IMR-90 (cell line): Measurements from ENCODE around the gene TNFSF12. TPM values are rescaled to one million over a fixed set of nuclear protein-coding genes. Genes with fewer than 3 reads are reported as not detected.

Source experiments
- ATAC-seq: fragments of 200-7000 bp; cut with Tn5 transposase; 2 replicates; pipeline ENCODE4 v1.9.1; 2020; ENCODE audit warnings: low read depth, mild to moderate bottlenecking, moderate library complexity
- BruUV-seq: library from RNA; stranded (reverse); fragments of 400-500 nt; replicated peaks from 2 replicates; lab custom pipeline; 2021; lab: Mats Ljungman, UMichigan
- CTCF ChIA-PET: fragments of 300-600 bp; formaldehyde crosslinking; extraction: SDS; loops from one replicate; lab custom pipeline; 2021; ENCODE audit warnings: antibody characterized with exemption; lab: Yijun Ruan, JAX
- POLR2A ChIA-PET: fragments of 300-600 bp; sonication (Branson Sonifier 250); formaldehyde crosslinking; loops from one replicate; lab custom pipeline; 2022; ENCODE audit warnings: antibody characterized with exemption; ENCODE audit not compliant: unreplicated experiment; lab: Charles Lee
- DNase-seq: peaks from one replicate; pipeline ENCODE4 v3.0.0; 2013
- H2AFZ ChIP-seq: replicated peaks from 2 replicates; pipeline ENCODE3; 2013; ENCODE audit warnings: low read length, mild to moderate bottlenecking; ENCODE audit not compliant: poor library complexity
- H2AK5ac ChIP-seq: 2 replicates; pipeline ENCODE4 v1.6.1; 2013; ENCODE audit warnings: low read depth, low read length, inconsistent platforms
- H2AK9ac ChIP-seq: replicated peaks from 2 replicates; pipeline ENCODE3; 2013; ENCODE audit warnings: mild to moderate bottlenecking, low read depth, low read length, moderate library complexity; ENCODE audit not compliant: poor library complexity
- H2BK120ac ChIP-seq: 2 replicates; pipeline ENCODE4 v1.6.1; 2013; ENCODE audit warnings: low read depth, low read length, inconsistent platforms
- H2BK15ac ChIP-seq: 3 replicates; pipeline ENCODE4 v1.6.1; 2013; ENCODE audit warnings: low read depth, low read length, inconsistent platforms
- H2BK20ac ChIP-seq: 2 replicates; pipeline ENCODE4 v1.6.1; 2013; ENCODE audit warnings: low read depth, mild to moderate bottlenecking, inconsistent platforms, low read length, moderate library complexity
- H2BK5ac ChIP-seq: 2 replicates; pipeline ENCODE4 v1.6.1; 2013; ENCODE audit warnings: mild to moderate bottlenecking, low read depth, low read length, inconsistent platforms; ENCODE audit not compliant: poor library complexity, severe bottlenecking
- H3K14ac ChIP-seq: replicated peaks from 2 replicates; pipeline ENCODE4 v1.6.1; 2013; ENCODE audit warnings: low read depth, low read length, inconsistent platforms
- H3K18ac ChIP-seq: 2 replicates; pipeline ENCODE4 v1.6.1; 2013; ENCODE audit warnings: low read depth, low read length, control low read depth
- H3K23ac ChIP-seq: 2 replicates; pipeline ENCODE4 v1.6.1; 2013; ENCODE audit warnings: low read depth, low read length, inconsistent platforms
- H3K27ac ChIP-seq: 2 replicates; pipeline ENCODE4 v1.5.1; 2013; ENCODE audit warnings: mild to moderate bottlenecking, control low read depth, low read length; ENCODE audit not compliant: insufficient read depth
- H3K27me3 ChIP-seq: 2 replicates; pipeline ENCODE4 v1.6.1; 2013; ENCODE audit warnings: low read length; ENCODE audit not compliant: control insufficient read depth, insufficient read depth
- H3K36me3 ChIP-seq: 2 replicates; pipeline ENCODE4 v1.6.1; 2013; ENCODE audit warnings: low read length, mixed read lengths; ENCODE audit not compliant: control insufficient read depth, insufficient read depth
- H3K4ac ChIP-seq: 2 replicates; pipeline ENCODE4 v1.6.1; 2013; ENCODE audit warnings: low read depth, low read length, inconsistent platforms
- H3K4me1 ChIP-seq: 2 replicates; pipeline ENCODE4 v1.6.1; 2013; ENCODE audit warnings: low read length, mixed read lengths; ENCODE audit not compliant: control insufficient read depth, insufficient read depth
- H3K4me2 ChIP-seq: 2 replicates; pipeline ENCODE4 v1.6.1; 2013; ENCODE audit warnings: low read depth, mild to moderate bottlenecking, control low read depth, low read length, moderate library complexity
- H3K4me3 ChIP-seq: 2 replicates; pipeline ENCODE4 v1.5.1; 2013; ENCODE audit warnings: low read depth, mild to moderate bottlenecking, control low read depth, low read length, moderate library complexity; ENCODE audit not compliant: insufficient read depth
- H3K56ac ChIP-seq: 2 replicates; pipeline ENCODE4 v1.6.1; 2013; ENCODE audit warnings: low read length, inconsistent platforms; ENCODE audit not compliant: insufficient read depth; ENCODE audit errors: extremely low read depth
- H3K79me1 ChIP-seq, 2 experiments: 2 replicates each; pipeline ENCODE4 v1.6.1; 2013; ENCODE audit warnings: low read length in 2 of 2, inconsistent platforms in 1 of 2, low read depth in 1 of 2
- H3K9ac ChIP-seq: 2 replicates; pipeline ENCODE4 v1.6.1; 2013; ENCODE audit warnings: low read depth, low read length, control low read depth
- H3K9me1 ChIP-seq: 2 replicates; pipeline ENCODE4 v1.6.1; 2013; ENCODE audit warnings: low read length, inconsistent platforms; ENCODE audit not compliant: insufficient read depth
- H3K9me3 ChIP-seq: 2 replicates; pipeline ENCODE4 v1.6.1; 2013; ENCODE audit warnings: low read length; ENCODE audit not compliant: control insufficient read depth, insufficient read depth
- H4K20me1 ChIP-seq: 2 replicates; pipeline ENCODE4 v1.6.1; 2013; ENCODE audit warnings: low read length, inconsistent platforms; ENCODE audit not compliant: insufficient read depth
- H4K5ac ChIP-seq: 2 replicates; pipeline ENCODE4 v1.6.1; 2013; ENCODE audit warnings: mild to moderate bottlenecking, low read depth, low read length, control low read depth
- H4K8ac ChIP-seq, 2 experiments: 2 replicates each; pipeline ENCODE4 v1.6.1; 2013; ENCODE audit warnings: low read depth in 2 of 2, low read length in 2 of 2, control low read depth in 1 of 2, inconsistent platforms in 1 of 2
- H4K91ac ChIP-seq: 2 replicates; pipeline ENCODE4 v1.6.1; 2013; ENCODE audit warnings: low read depth, low read length, inconsistent platforms; ENCODE audit not compliant: insufficient read depth
- BHLHE40 ChIP-seq: fragments of 150-350 bp; IDR thresholded peaks from 2 replicates; pipeline ENCODE4 v1.6.1; 2016; ENCODE audit warnings: mild to moderate bottlenecking, low read depth, low read length
- CEBPB ChIP-seq: IDR thresholded peaks from 2 replicates; pipeline ENCODE4 v1.6.1; 2012; ENCODE audit warnings: low read depth, low read length, improper control_type of control experiment
- CHD1 ChIP-seq: IDR thresholded peaks from 2 replicates; pipeline ENCODE4 v1.6.1; 2012; ENCODE audit warnings: low read depth, low read length, improper control_type of control experiment
- CTCF ChIP-seq: conservative IDR thresholded peaks from 2 replicates; pipeline ENCODE4 v1.5.1; 2012; ENCODE audit warnings: mild to moderate bottlenecking, low read depth, low read length, improper control_type of control experiment
- ELK1 ChIP-seq: fragments of 150-350 bp; IDR thresholded peaks from 2 replicates; pipeline ENCODE4 v1.6.1; 2016; ENCODE audit warnings: low read depth, mild to moderate bottlenecking, low read length, moderate library complexity, borderline replicate concordance
- FOS ChIP-seq: fragments of 150-350 bp; IDR thresholded peaks from 2 replicates; pipeline ENCODE4 v1.6.1; 2016; ENCODE audit warnings: low read depth, low read length
- MAFK ChIP-seq: IDR thresholded peaks from 2 replicates; pipeline ENCODE4 v1.6.1; 2012; ENCODE audit warnings: low read depth, low read length, improper control_type of control experiment
- MAZ ChIP-seq: IDR thresholded peaks from 2 replicates; pipeline ENCODE4 v1.6.1; 2012; ENCODE audit warnings: low read depth, mild to moderate bottlenecking, low read length, improper control_type of control experiment, moderate library complexity, borderline replicate concordance
- MXI1 ChIP-seq: IDR thresholded peaks from 2 replicates; pipeline ENCODE4 v1.6.1; 2012; ENCODE audit warnings: low read depth, mild to moderate bottlenecking, low read length, moderate library complexity, borderline replicate concordance
- NFE2L2 ChIP-seq: fragments of 150-350 bp; IDR thresholded peaks from 2 replicates; pipeline ENCODE4 v1.6.1; 2016; ENCODE audit warnings: low read depth, mild to moderate bottlenecking, low read length
- POLR2A ChIP-seq: IDR thresholded peaks from 2 replicates; pipeline ENCODE4 v1.6.1; 2012; ENCODE audit warnings: mild to moderate bottlenecking, low read depth, low read length
- RAD21 ChIP-seq: IDR thresholded peaks from 2 replicates; pipeline ENCODE4 v1.6.1; 2012; ENCODE audit warnings: low read length, improper control_type of control experiment
- RCOR1 ChIP-seq: IDR thresholded peaks from 2 replicates; pipeline ENCODE4 v1.6.1; 2012; ENCODE audit warnings: mild to moderate bottlenecking, low read length, improper control_type of control experiment; ENCODE audit not compliant: insufficient replicate concordance
- RFX5 ChIP-seq: IDR thresholded peaks from 2 replicates; pipeline ENCODE4 v1.8.0; 2012; ENCODE audit warnings: low read depth, mild to moderate bottlenecking, low read length, moderate library complexity
- SMC3 ChIP-seq: fragments of 150-350 bp; IDR thresholded peaks from 2 replicates; pipeline ENCODE4 v1.6.1; 2016; ENCODE audit warnings: low read depth, mild to moderate bottlenecking, antibody characterized with exemption, low read length, moderate library complexity
- USF2 ChIP-seq: fragments of 150-350 bp; IDR thresholded peaks from 2 replicates; pipeline ENCODE4 v1.6.1; 2017; ENCODE audit warnings: mild to moderate bottlenecking, antibody characterized with exemption, low read length, low read depth
- WGBS, 2 experiments: methylation state at CpG; one replicate each; pipeline versions ENCODE4 v1.1.5 to v1.1.7; 2013; ENCODE audit warnings: missing lambda C conversion rate in 2 of 2; ENCODE audit not compliant: insufficient read length in 1 of 2; ENCODE audit errors: extremely low coverage in 2 of 2; 5-methylcytosine and 5-hydroxymethylcytosine counted together
- dilution Hi-C: fragments of 300-500 bp; cut with HindIII; formaldehyde crosslinking; loops from one replicate; pipeline ENCODE4 v1.14.3; 2018; ENCODE audit warnings: low sequenced_read_pairs; ENCODE audit not compliant: unreplicated experiment
- in situ Hi-C: fragments of 300-500 bp; cut with MboI; formaldehyde crosslinking; loops from 3 replicates; pipeline ENCODE4 v1.14.3; 2019; ENCODE audit warnings: low sequenced_read_pairs, inconsistent platforms, mixed read lengths
- intact Hi-C: fragments of 100-400 bp; cut with micrococcal nuclease; formaldehyde crosslinking; loops from 2 replicates; pipeline ENCODE4 v1.10.0; 2022
- polyA plus RNA-seq, 3 experiments: library from polyadenylated mRNA; depleted of rRNA; stranded (reverse); fragments of >200 nt; gene quantifications; 2 replicates each; pipeline ENCODE4 v1.2.3, GENCODE V29; 2012; ENCODE audit warnings: low replicate concordance in 1 of 3
- total RNA-seq: library from RNA; depleted of rRNA; stranded (reverse); fragments of >200 nt; gene quantifications from 2 replicates; pipeline ENCODE4 v1.2.3, GENCODE V29; 2012

Gene TNFSF12
- total and polyA plus RNA-seq, 2 of the 4 experiments (the other 2 are of a cell fraction) = 2.7 to 22.0 TPM

DNA sequence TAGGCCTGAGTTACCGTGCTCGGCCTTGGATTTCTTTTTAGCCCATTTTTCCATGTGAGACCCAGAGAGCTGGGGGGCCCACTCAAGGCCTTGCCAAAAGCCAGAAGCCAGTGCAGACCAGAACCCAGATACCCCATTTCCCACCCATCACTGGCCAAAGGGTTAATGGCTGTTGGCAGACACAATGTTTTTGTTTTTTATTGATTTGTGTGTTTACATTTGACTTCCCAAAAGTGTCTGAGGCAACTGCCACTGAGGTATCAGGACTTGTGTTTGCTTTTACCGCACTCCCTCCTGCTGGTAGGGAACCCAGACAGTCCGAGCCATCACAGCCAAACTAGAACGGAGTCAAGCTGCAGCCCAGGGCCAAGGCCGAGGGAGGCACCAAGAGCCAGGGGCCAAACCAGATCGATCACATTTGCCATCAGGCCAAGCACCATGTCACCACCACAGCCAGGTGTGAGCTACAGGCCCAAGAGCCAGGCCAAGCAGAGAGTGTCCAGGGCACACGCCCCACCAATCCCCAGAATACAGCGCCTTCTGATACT, 7.7 kb upstream of the TNFSF12 start:
- H2AFZ ChIP-seq = peak overlapping the region; percentile 14
- no TSS peak for BruUV-seq
- no peak overlapping the region for H4K91ac ChIP-seq
- intact Hi-C loops = no loop called here
- ATAC-seq (no peak), DNase-seq (no peak)
- no peak overlapping the region for H2BK15ac ChIP-seq
- no peak overlapping the region for H3K27ac ChIP-seq
- no peak overlapping the region for H2BK20ac ChIP-seq
- H3K4ac ChIP-seq = no peak overlapping the region
- no peak overlapping the region for H2AK9ac ChIP-seq
- no peak overlapping the region for H3K18ac ChIP-seq
- H3K36me3 ChIP-seq = no peaks in the 10 kb centered on the region
- H2BK5ac ChIP-seq = no peak overlapping the region
- no peak overlapping the region for H3K4me2 ChIP-seq
- H3K4me1 ChIP-seq = no peaks in the 10 kb centered on the region
- in situ Hi-C loops = loop anchor here (25.0 kb wide), 1 partner anchor 479 kb away; no protein-coding TSS in a partner anchor
- H3K9me1 ChIP-seq = no peaks in the 10 kb centered on the region
- no peak overlapping the region for H3K4me3 ChIP-seq
- peaks cover 14% of the 10 kb centered on the region for H3K9me3 ChIP-seq
- no peak overlapping the region for H2BK120ac ChIP-seq
- WGBS, 2 experiments = 58% methylated on average over 3 of the region's 9 CpGs; no CpG with 5 or more reads in 1 of the 2 experiments
- no peak overlapping the region for H4K8ac ChIP-seq
- H3K23ac ChIP-seq = no peak overlapping the region
- H4K5ac ChIP-seq = no peak overlapping the region
- no peak for TF ChIP-seq CHD1
- TF ChIP-seq RCOR1 = no peak
- TF ChIP-seq NFE2L2 = no peak
- no peak for TF ChIP-seq RFX5
- TF ChIP-seq MXI1 = no peak
- no peak for TF ChIP-seq MAZ
- no peak for TF ChIP-seq MAFK
- TF ChIP-seq CTCF = no peak
- no peak for TF ChIP-seq USF2
- TF ChIP-seq RAD21 = no peak
- TF ChIP-seq FOS = no peak
- no peak for TF ChIP-seq CEBPB
- TF ChIP-seq POLR2A = no peak
- no peak for TF ChIP-seq ELK1
- no peak for TF ChIP-seq SMC3
- no peak for TF ChIP-seq BHLHE40
- no peak overlapping the region for H3K56ac ChIP-seq
- H4K20me1 ChIP-seq = no peaks in the 10 kb centered on the region
- peaks cover 12% of the 10 kb centered on the region for H3K27me3 ChIP-seq
- no peaks in the 10 kb centered on the region for H3K79me1 ChIP-seq
- no peak overlapping the region for H3K9ac ChIP-seq
- ChIA-PET CTCF (no interaction called here), POLR2A (no interaction called here)
- H2AK5ac ChIP-seq = no peak overlapping the region
- H3K14ac ChIP-seq = no peak overlapping the region
- dilution Hi-C loops = no loop called here
